Epithelial cell of proximal tubule (primary cell): ENCODE results near the gene LRRC28. TPM values are rescaled to one million over a fixed set of nuclear protein-coding genes. Genes with fewer than 3 reads are reported as not detected.

Experiments
- DNase-seq: peaks from one replicate; pipeline ENCODE4 v3.0.0-alpha.2; 2011; ENCODE audit warnings: low read depth
- H3K4me3 ChIP-seq: 2 replicates; pipeline ENCODE4 v1.5.1; 2011; ENCODE audit warnings: low read depth, mild to moderate bottlenecking, low read length
- total RNA-seq: library from RNA; depleted of rRNA; stranded (reverse); fragments of >200 nt; gene quantifications from 2 replicates; pipeline ENCODE4 v1.2.3, GENCODE V29; 2015
- TF ChIP-seq, protein P1 (sequence below): conservative IDR thresholded peaks from 2 replicates; pipeline ENCODE4 v1.5.1; 2012; ENCODE audit warnings: low read depth, mild to moderate bottlenecking, low read length

The LRRC28 gene
- total RNA-seq, 1 donor from 2014 or later, result 15.0 TPM

DNA sequence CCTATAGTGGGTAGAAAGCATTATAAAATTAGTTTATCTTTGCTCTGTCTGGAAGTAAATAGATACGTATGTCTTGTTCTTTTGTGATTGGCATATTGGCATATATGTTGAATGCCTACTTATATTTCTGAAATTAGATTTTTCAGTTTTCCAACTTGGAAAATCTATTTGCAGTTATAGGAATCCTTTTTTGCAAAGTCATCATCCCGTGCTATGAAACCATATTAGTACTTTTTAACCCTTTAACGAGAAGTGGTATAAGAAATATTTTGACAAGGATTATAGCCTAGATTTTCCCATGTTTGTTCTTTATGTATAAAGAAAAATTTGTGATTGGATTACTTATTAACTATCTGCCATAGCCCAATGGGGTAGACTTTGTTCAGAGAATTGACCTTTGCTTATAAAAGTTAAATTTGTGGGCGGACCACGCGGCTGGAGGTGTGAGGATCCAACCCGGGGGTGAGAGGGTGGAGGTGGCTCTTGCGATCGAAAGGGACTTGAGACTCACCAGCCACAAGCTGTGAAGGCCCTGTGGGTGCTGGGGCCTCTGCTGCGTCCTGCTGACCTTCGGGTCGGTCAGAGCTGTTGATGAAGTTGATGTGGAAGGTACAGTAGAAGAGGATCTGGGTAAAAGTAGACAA lies 5.9 kb downstream of the LRRC28 start:
- no peak overlapping the region for H3K4me3 ChIP-seq
- DNase-seq, result no peak
- TF ChIP-seq, protein P1, sequence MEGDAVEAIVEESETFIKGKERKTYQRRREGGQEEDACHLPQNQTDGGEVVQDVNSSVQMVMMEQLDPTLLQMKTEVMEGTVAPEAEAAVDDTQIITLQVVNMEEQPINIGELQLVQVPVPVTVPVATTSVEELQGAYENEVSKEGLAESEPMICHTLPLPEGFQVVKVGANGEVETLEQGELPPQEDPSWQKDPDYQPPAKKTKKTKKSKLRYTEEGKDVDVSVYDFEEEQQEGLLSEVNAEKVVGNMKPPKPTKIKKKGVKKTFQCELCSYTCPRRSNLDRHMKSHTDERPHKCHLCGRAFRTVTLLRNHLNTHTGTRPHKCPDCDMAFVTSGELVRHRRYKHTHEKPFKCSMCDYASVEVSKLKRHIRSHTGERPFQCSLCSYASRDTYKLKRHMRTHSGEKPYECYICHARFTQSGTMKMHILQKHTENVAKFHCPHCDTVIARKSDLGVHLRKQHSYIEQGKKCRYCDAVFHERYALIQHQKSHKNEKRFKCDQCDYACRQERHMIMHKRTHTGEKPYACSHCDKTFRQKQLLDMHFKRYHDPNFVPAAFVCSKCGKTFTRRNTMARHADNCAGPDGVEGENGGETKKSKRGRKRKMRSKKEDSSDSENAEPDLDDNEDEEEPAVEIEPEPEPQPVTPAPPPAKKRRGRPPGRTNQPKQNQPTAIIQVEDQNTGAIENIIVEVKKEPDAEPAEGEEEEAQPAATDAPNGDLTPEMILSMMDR, result no peak

DNA sequence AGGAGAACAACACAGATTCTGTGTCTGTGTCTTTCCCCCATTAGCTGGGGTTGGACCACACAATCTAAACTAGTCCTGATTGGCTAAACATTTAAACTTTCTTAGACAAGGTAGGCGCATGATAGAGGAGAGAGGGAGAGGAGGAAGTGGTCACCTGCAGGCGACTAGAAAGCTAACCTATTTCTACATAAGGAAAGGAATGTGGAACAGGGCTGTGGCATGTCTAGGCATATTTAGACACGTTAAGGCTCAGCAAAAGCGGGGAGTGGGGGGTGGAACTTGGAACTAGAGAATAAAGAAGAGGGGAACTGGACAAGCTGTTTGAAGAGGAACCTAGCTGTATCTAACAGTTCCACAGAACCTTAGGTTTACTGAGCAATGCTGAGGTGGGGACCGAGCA lies 12.8 kb downstream of the LRRC28 start:
- DNase-seq, result no peak
- H3K4me3 ChIP-seq, result no peak overlapping the region
- TF ChIP-seq, protein P1, result no peak

DNA sequence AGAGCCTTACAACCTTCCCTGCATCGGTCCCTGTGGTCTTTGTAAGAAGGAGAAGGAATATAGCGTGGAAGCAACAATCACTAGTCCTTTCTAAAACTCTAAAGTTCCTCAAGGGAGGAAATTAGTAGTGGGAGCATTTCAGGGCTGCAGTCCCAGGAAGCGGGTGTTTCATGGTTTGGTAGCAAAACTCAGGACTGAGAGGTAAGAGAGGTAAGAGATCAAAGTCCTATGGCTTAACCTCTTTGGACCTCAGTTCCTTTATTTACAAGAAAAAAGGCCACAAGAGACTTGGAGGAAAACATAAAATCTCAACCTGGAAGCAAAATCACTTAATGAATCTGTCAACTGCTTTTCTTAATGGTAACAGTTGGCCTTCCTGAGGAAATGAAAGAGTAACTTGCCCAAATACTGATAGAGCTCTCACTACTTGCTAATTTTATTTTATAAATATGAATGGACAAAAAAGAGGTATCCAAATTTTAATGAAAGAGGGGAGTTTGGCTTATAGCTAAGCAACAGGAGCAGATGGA lies 14.3 kb downstream of the LRRC28 start:
- TF ChIP-seq, protein P1, result no peak
- no peak for DNase-seq
- no peak overlapping the region for H3K4me3 ChIP-seq

DNA sequence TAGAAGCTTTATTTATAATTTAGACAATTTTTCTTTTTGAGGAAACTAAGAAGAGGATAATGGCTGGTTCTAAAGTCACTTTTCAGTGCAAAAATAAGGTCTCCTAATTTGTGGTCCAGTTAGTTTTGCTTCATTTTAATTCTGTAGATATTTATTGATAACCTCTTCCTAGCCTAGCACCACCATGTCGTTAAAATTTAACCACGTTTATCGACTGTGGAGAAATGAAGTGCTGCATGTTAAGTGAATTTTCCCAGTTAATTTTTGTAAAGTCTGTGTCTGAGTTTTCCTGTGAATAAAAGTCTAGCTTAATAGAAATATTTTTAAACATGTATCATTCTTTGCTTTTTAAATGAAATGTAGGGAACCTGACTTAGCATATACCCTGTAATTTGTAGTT lies 16.7 kb downstream of the LRRC28 start:
- H3K4me3 ChIP-seq, result no peak overlapping the region
- TF ChIP-seq, protein P1, result no peak
- DNase-seq, result no peak

DNA sequence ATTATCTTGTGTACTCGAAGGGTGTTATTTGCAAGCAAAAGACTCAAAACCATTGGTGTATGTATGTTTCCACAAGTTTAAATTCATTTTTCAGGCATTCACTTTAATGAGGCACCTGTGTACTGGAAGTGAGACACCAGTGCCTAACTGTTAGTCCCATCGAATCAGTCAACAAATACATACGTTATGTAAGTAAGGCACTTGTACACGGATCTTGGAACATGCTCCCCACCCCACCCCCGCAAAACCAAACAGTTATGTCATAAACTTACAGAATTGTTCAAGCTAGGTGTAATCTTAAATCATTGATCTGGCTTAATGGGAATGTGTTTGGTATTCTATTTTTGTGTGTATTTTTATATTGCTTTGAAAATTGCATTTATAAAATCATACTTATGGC lies 17.1 kb downstream of the LRRC28 start:
- DNase-seq, result no peak
- TF ChIP-seq, protein P1, result no peak
- H3K4me3 ChIP-seq, result no peak overlapping the region

DNA sequence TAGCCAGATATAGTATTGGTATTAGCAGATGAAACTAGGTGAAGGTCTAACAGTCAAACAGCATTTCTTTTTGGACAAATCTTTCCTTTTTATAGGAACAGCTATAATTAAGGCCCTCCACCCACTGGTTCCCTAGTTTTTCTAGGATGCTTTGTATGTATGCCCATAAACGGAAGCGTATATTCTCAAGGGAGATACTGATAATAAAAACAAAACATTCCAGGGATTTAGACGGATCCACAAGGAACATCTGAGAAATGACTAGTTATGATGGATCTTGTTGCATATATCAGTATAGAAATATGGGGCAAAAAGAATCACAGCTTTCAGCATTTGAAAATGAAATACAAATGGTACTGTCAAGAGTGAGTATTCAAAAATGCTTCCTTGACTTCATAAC lies 22.5 kb downstream of the LRRC28 start:
- no peak overlapping the region for H3K4me3 ChIP-seq
- DNase-seq, result no peak
- TF ChIP-seq, protein P1, result no peak

DNA sequence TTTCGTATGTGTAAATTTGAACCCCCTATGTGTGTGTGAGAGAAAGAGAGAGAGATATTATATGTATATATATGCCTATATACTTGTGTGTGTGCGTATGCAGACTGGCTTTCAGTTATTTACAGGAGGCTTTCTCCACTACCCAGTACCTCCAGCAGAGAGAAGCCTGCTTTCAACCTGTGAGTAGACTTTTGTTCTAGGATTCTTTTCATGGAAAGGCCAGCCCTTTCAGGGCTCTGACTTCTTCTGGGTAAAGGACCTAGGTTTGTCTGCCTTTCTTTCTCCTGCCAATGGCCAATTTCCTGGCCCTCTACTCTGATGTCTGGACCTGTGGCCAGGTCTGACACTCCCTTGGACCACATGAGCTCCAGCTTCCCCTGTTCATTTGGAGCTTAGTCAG lies 23.8 kb downstream of the LRRC28 start:
- TF ChIP-seq, protein P1, result no peak
- DNase-seq, result no peak
- H3K4me3 ChIP-seq, result no peak overlapping the region
